Measurements from ENCODE around the gene SERPINC1. TPM values are rescaled to one million over a fixed set of nuclear protein-coding genes. Genes with fewer than 3 reads are reported as not detected.

SERPINC1 gene
- total RNA-seq, 2 donors from 2014 or later, result not detected

- ATAC-seq (ENCODE audit: insufficient number of reproducible peaks, low FRiP score, low read depth) (no peak), DNase-seq (ENCODE audit: low spot score) (no peak)
- no peak overlapping the region for H3K27ac ChIP-seq
- H3K27me3 ChIP-seq (replicated peaks; ENCODE audit: insufficient read depth), result no peaks in the 10 kb centered on the region
- H3K36me3 ChIP-seq, result no peaks in the 10 kb centered on the region
- no peak for TF ChIP-seq CTCF (IDR thresholded peaks at IDR 0.05)
- no peak overlapping the region for H3K4me3 ChIP-seq
- H3K9me3 ChIP-seq, result no peaks in the 10 kb centered on the region
- H3K4me1 ChIP-seq (ENCODE audit: control insufficient read depth in 1 of 2, low read depth in 2 of 2), result no peaks in the 10 kb centered on the region
Measured at GRCh38 chr1:173914366-173914871, 2.7 kb downstream of the SERPINC1 start.

DNA sequence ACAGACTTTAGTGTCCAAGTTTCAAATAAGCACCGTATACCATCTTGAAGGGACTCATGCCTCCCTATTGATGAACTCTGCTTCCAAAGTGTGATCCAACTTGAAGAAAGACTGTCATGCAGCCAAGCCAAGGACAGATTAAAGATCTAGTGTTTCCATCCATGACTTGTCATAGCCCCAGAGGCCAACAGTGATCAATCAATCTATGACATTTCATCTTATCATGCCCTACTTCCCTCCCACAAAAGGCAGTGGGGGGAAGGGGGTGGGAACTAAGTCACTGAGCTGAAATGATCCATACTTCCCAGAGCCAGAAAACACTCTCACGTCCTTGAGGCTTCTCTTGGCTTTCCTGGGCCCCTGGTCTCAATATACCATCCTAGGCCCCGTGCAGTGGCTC is 4.0 kb downstream of the SERPINC1 start:
- H3K9me3 ChIP-seq, result no peaks in the 10 kb centered on the region
- H3K27ac ChIP-seq, result no peak overlapping the region
- H3K36me3 ChIP-seq, result no peaks in the 10 kb centered on the region
- H3K4me1 ChIP-seq (ENCODE audit: control insufficient read depth in 1 of 2, low read depth in 2 of 2), result no peaks in the 10 kb centered on the region
- H3K27me3 ChIP-seq (replicated peaks; ENCODE audit: insufficient read depth), result no peaks in the 10 kb centered on the region
- no peak for TF ChIP-seq CTCF (IDR thresholded peaks at IDR 0.05)
- DNase-seq (ENCODE audit: low spot score), result no peak
- H3K4me3 ChIP-seq, result no peak overlapping the region
- no peak for ATAC-seq (ENCODE audit: insufficient number of reproducible peaks, low FRiP score, low read depth)

GRCh38 chr1:173903827-173904531 is 13.1 kb downstream of the SERPINC1 start:
- H3K9me3 ChIP-seq, result no peaks in the 10 kb centered on the region
- H3K4me1 ChIP-seq (ENCODE audit: control insufficient read depth in 1 of 2, low read depth in 2 of 2), result no peaks in the 10 kb centered on the region
- H3K27ac ChIP-seq, result no peak overlapping the region
- DNase-seq (ENCODE audit: low spot score) (no peak), ATAC-seq (ENCODE audit: insufficient number of reproducible peaks, low FRiP score, low read depth) (no peak)
- peaks cover 3% of the 10 kb centered on the region for H3K36me3 ChIP-seq
- no peak overlapping the region for H3K4me3 ChIP-seq
- H3K27me3 ChIP-seq (replicated peaks; ENCODE audit: insufficient read depth), result no peaks in the 10 kb centered on the region
- no peak for TF ChIP-seq CTCF (IDR thresholded peaks at IDR 0.05)

GRCh38 chr1:173900992-173901391 is 16.1 kb downstream of the SERPINC1 start:
- H3K36me3 ChIP-seq, result no peaks in the 10 kb centered on the region
- no peak overlapping the region for H3K27ac ChIP-seq
- no peaks in the 10 kb centered on the region for H3K4me1 ChIP-seq (ENCODE audit: control insufficient read depth in 1 of 2, low read depth in 2 of 2)
- TF ChIP-seq CTCF (IDR thresholded peaks at IDR 0.05), result no peak
- no peaks in the 10 kb centered on the region for H3K9me3 ChIP-seq
- ATAC-seq (ENCODE audit: insufficient number of reproducible peaks, low FRiP score, low read depth) (no peak), DNase-seq (ENCODE audit: low spot score) (no peak)
- no peaks in the 10 kb centered on the region for H3K27me3 ChIP-seq (replicated peaks; ENCODE audit: insufficient read depth)
- H3K4me3 ChIP-seq, result no peak overlapping the region

DNA sequence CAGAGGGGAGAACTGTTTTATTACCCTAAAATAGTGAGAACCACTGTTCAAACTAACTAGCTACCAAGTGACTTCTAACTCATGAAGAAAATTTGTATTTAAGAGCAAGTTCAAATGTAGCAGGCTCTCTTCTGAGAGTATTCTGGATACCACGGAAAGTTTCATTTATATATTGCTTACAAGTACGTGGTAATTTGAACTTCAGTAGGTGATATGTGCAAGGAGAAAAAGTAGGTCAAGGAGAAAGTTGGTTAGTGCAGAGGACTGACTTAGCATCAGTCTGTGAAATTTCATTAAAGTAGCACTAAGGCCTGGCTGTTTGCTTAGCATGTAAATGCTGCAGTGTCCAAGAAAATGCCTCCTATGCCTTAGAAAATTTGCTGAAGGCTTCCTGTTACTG is 16.7 kb downstream of the SERPINC1 start:
- H3K9me3 ChIP-seq, result no peaks in the 10 kb centered on the region
- H3K27me3 ChIP-seq (replicated peaks; ENCODE audit: insufficient read depth), result no peaks in the 10 kb centered on the region
- H3K27ac ChIP-seq, result no peak overlapping the region
- H3K4me3 ChIP-seq, result no peak overlapping the region
- ATAC-seq (ENCODE audit: insufficient number of reproducible peaks, low FRiP score, low read depth), result no peak
- TF ChIP-seq CTCF (IDR thresholded peaks at IDR 0.05), result no peak
- H3K4me1 ChIP-seq (ENCODE audit: control insufficient read depth in 1 of 2, low read depth in 2 of 2), result no peaks in the 10 kb centered on the region
- no peak for DNase-seq (ENCODE audit: low spot score)
- H3K36me3 ChIP-seq, result no peaks in the 10 kb centered on the region
